Pancreas (tissue), 10 donors: ENCODE measurements around the gene TSPAN9. TPM values are rescaled to one million over a fixed set of nuclear protein-coding genes. Genes with fewer than 3 reads are reported as not detected.
A peak's percentile ranks its signal among the peaks of the same experiment; 100 is the strongest.

ENCODE experiments used
- ATAC-seq, 4 donors: fragments of 200-7000 bp; cut with Tn5 transposase; one replicate each; pipeline versions ENCODE4 v1.8.0 to v1.9.1; 2020; ENCODE audit warnings: mild to moderate bottlenecking in 4 of 4, moderate library complexity in 4 of 4
- DNase-seq, 6 donors: peaks; one replicate each; pipeline ENCODE4 v3.0.0-alpha.2; 2020
- FAIRE-seq: peaks from 2 replicates; lab custom pipeline; 2012; peaks lifted over from hg19 to GRCh38; lab: Jason Lieb, UNC
- H3K27ac ChIP-seq, 4 donors: fragments of 200-600 bp; sonication (generic); 1 replicate in 3 of 4; 2 replicates in 1 of 4; pipeline versions ENCODE4 v1.5.0 to v1.8.0; 2020
- H3K27me3 ChIP-seq, 4 donors: fragments of 200-600 bp; one replicate each; pipeline ENCODE4 v1.8.0; 2021
- H3K36me3 ChIP-seq, 3 donors: fragments of 200-600 bp; sonication (generic) in 1 of 3; one replicate each; pipeline versions ENCODE4 v1.5.0 to v1.8.0; 2020 to 2021
- H3K4me1 ChIP-seq, 3 donors: fragments of 200-600 bp; one replicate each; pipeline ENCODE4 v1.8.0; 2021
- H3K4me3 ChIP-seq, 4 donors: fragments of 200-600 bp; sonication (generic) in 2 of 4; one replicate each; pipeline versions ENCODE4 v1.5.0 to v1.8.0; 2020 to 2021
- H3K9me3 ChIP-seq, 4 donors: fragments of 200-600 bp; one replicate each; pipeline ENCODE4 v1.8.0; 2021
- WGBS, 2 donors: extraction: QIAGEN DNeasy Blood & Tissue Kit; methylation state at CpG; one replicate each; pipeline ENCODE4 v1.1.7; 2013; 5-methylcytosine and 5-hydroxymethylcytosine counted together
- intact Hi-C, 3 donors: fragments of 100-400 bp; cut with DNase I; formaldehyde crosslinking; loops; one replicate each; pipeline versions ENCODE4 v1.11.1 to v1.14.2; 2022
- polyA plus RNA-seq, 2 donors: library from polyadenylated mRNA; stranded (reverse); fragments of 200-250 nt; gene quantifications; one replicate each; pipeline ENCODE4 v1.2.3, GENCODE V29; 2013
- total RNA-seq, 6 donors: library from RNA; stranded (reverse); fragmentation: NEBNext Ultra II Directional in 4 of 6; extraction: Animal tissue kit (Norgen Biotek cat#: 25700) in 4 of 6; gene quantifications; one replicate each; pipeline versions ENCODE4 v1.2.1 to v1.2.4, GENCODE V29; 2021 to 2023
- TF ChIP-seq, protein P1 (sequence below), 4 donors: fragments of 200-600 bp; sonication (generic) in 3 of 4; IDR thresholded peaks; one replicate each; pipeline versions ENCODE4 v1.5.0 to v1.8.0; 2021; ENCODE audit warnings: antibody characterized with exemption in 4 of 4
- donor health status: healthy with polysubstance abuse.
- donor health status: DM: no; HTN: no; CAD: no; lungs with moderate emphysema.
- donor health status: DM: no; HTN: no; CAD: no.
- donor health status: control.
- donor health status: control.
- donor health status: Bipolar disorder and iron deficiency.
- donor health status: DM: yes; HTN: yes; CAD: no.
- donor health status: DM: no; HTN: no; CAD: no.
- donor health status: DM: no; HTN: no; CAD: no.
- donor health status: DM: yes; HTN: yes; CAD: no.

Gene TSPAN9
- total and polyA plus RNA-seq, 8 donors: 7.8 to 19.5 (median 13.0) TPM

GRCh38 chr12:3071710-3072109 lies 5.5 kb upstream of the TSPAN9 start:
- TF ChIP-seq, protein P1, sequence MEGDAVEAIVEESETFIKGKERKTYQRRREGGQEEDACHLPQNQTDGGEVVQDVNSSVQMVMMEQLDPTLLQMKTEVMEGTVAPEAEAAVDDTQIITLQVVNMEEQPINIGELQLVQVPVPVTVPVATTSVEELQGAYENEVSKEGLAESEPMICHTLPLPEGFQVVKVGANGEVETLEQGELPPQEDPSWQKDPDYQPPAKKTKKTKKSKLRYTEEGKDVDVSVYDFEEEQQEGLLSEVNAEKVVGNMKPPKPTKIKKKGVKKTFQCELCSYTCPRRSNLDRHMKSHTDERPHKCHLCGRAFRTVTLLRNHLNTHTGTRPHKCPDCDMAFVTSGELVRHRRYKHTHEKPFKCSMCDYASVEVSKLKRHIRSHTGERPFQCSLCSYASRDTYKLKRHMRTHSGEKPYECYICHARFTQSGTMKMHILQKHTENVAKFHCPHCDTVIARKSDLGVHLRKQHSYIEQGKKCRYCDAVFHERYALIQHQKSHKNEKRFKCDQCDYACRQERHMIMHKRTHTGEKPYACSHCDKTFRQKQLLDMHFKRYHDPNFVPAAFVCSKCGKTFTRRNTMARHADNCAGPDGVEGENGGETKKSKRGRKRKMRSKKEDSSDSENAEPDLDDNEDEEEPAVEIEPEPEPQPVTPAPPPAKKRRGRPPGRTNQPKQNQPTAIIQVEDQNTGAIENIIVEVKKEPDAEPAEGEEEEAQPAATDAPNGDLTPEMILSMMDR (IDR thresholded peaks at IDR 0.05): no peak
- intact Hi-C loops: loop anchor here in 2 of 3 donors (5.0 to 10.0 kb wide), 3 partner anchors 133 to 203 kb away; no protein-coding TSS in a partner anchor
- ATAC-seq: no peak
- Histone ChIP-seq H3K9me3 (no peaks in the 10 kb centered on the region), H3K4me1 (peaks cover 0 to 5% (median 3%) of the 10 kb centered on the region in 3 donors), H3K27ac (no peak overlapping the region), H3K36me3 (no peaks in the 10 kb centered on the region), H3K27me3 (no peaks in the 10 kb centered on the region), H3K4me3 (no peak overlapping the region)
- FAIRE-seq: no peak
- DNase-seq: no peak
- WGBS, 2 donors: 95 to 97% methylated on average over 25 of the region's 25 CpGs

DNA sequence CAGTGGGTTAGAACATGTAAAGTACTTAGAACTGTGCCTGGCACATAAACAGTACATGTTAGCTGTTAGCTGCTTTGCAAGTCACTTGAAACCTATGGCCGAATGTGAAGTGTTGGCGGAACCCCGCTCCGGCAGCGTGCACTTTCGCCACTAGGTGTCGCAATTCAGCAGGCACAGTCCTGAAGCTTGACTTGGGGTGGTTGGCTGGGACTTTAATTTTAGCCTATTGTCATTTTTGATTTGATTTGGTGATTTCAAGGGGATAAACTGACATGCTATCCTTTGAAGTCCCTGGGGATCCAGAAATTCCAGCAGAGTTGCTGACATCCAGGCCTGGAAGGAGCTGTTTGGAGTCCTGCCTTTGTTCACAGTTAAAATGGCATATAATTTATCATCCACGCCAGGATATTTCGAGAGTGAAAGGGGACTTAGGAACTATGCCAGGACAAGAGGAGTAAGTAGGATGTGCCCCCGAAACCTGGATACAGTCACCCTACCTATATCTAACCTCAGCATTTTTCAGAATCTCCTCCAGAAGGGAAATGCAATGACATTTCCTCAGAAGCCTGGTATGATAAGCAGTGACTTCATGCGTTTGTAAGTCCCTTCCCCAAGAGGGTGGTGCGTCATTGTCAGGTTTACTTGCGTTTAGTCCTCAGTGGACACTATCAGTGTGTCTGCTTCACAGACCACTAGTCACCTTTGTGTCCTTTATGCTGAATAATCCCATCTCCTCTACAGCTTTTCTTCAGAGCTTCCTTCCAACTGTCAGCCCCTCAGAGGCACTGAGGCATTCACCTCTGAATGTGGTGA lies 3.5 kb upstream of the TSPAN9 start:
- Histone ChIP-seq H3K9me3 (no peaks in the 10 kb centered on the region), H3K27ac (no peak overlapping the region), H3K4me3 (no peak overlapping the region), H3K4me1 (peaks cover 0 to 10% (median 5%) of the 10 kb centered on the region in 3 donors), H3K27me3 (no peaks in the 10 kb centered on the region), H3K36me3 (no peaks in the 10 kb centered on the region)
- DNase-seq (peak; percentile 71 to 96 (median 87)), ATAC-seq (peak; percentile 22 to 59 (median 51)), FAIRE-seq (no peak)
- TF ChIP-seq, protein P1 (IDR thresholded peaks at IDR 0.05): peak; percentile 97 to 99 (median 98)
- intact Hi-C loops: loop anchor here in 2 of 3 donors (5.0 to 10.0 kb wide), 3 partner anchors 131 to 201 kb away; no protein-coding TSS in a partner anchor
- WGBS, 2 donors: 4 to 6% methylated on average over 13 of the region's 13 CpGs

- Histone ChIP-seq H3K27me3 (no peaks in the 10 kb centered on the region), H3K4me3 (no peak overlapping the region), H3K36me3 (no peaks in the 10 kb centered on the region), H3K4me1 (peaks cover 0 to 10% (median 5%) of the 10 kb centered on the region in 3 donors), H3K9me3 (no peaks in the 10 kb centered on the region), H3K27ac (no peak overlapping the region)
- WGBS, 2 donors: 85 to 89% methylated on average over 6 of the region's 6 CpGs
- TF ChIP-seq, protein P1 (IDR thresholded peaks at IDR 0.05): no peak
- ATAC-seq (no peak), DNase-seq (no peak), FAIRE-seq (no peak)
- intact Hi-C loops: loop anchor here in 2 of 3 donors (10.0 kb wide), 2 partner anchors 129 to 199 kb away; no protein-coding TSS in a partner anchor
Measured at GRCh38 chr12:3075315-3075714, 1.9 kb upstream of the TSPAN9 start.

DNA sequence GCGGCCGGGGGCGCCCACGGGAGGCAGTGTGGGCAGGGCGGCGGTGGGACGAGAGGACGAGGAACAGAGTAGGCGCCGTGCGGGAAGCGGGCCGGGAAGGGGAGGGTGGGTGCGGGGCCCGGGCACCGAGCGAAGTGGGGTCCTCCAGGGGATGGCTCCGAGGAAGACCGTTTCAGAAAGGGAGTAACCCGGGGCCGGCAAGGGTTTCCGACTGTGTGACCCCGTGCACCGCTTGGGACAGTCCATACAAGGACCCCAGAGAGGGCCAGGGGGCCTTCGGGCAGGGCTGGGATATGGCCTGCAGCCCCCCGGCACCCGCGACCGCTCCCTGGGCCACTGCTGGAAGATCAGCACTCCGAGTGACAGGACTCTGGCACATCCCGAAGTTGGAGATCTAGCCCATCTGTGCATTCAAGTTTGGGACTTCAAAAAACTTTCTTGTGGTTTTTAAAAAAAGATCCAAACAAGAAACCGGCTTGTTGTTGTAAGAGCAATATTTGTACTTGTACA lies 448 bp downstream of the TSPAN9 start:
- FAIRE-seq (no peak), DNase-seq (peak in 4 of 6 donors; percentile 34 to 82 (median 54)), ATAC-seq (peak in 2 of 4 donors; percentile 4 to 7)
- peak overlapping the region; percentile 51 to 80 (median 68) for H3K4me3 ChIP-seq
- peaks cover 0 to 11% (median 0%) of the 10 kb centered on the region in 3 donors for H3K4me1 ChIP-seq
- intact Hi-C loops: loop anchor here in 2 of 3 donors (10.0 kb wide), 2 partner anchors 127 to 197 kb away; no protein-coding TSS in a partner anchor
- TF ChIP-seq, protein P1 (IDR thresholded peaks at IDR 0.05): no peak
- H3K9me3 ChIP-seq: no peaks in the 10 kb centered on the region
- H3K36me3 ChIP-seq: no peaks in the 10 kb centered on the region
- no peaks in the 10 kb centered on the region for H3K27me3 ChIP-seq
- WGBS, 2 donors: 0 to 3% methylated on average over 15 to 32 of the region's 32 CpGs
- H3K27ac ChIP-seq: peak overlapping the region in 3 of 4 donors; percentile 62 to 87 (median 85)
